PC-9 (cell line): Measurements from ENCODE around the gene FGF12. TPM values are rescaled to one million over a fixed set of nuclear protein-coding genes. Genes with fewer than 3 reads are reported as not detected.

Source experiments
- BruUV-seq: library from RNA; stranded (reverse); fragments of 400-500 nt; replicated peaks from 2 replicates; lab custom pipeline; 2021; lab: Mats Ljungman, UMichigan
- CTCF ChIA-PET: fragments of 300-600 bp; sonication (Branson Sonifier 250); formaldehyde crosslinking; loops from one replicate; lab custom pipeline; 2022; ENCODE audit warnings: antibody characterized with exemption; lab: Charles Lee
- POLR2A ChIA-PET: fragments of 300-600 bp; sonication (Branson Sonifier 250); formaldehyde crosslinking; loops from one replicate; lab custom pipeline; 2022; ENCODE audit warnings: antibody characterized with exemption; ENCODE audit not compliant: unreplicated experiment; lab: Charles Lee
- DNase-seq, 2 experiments: peaks; one replicate each; pipeline versions ENCODE4 v3.0.0 to v3.0.0-alpha.2; 2015 to 2022; ENCODE audit warnings: mixed read lengths in 1 of 2
- H2AFZ ChIP-seq: fragments of 200-600 bp; sonication (generic); 2 replicates; pipeline ENCODE4 v1.8.1; 2017; ENCODE audit warnings: antibody characterized with exemption
- H3F3A ChIP-seq: fragments of 200-600 bp; sonication (generic); 2 replicates; pipeline ENCODE4 v1.8.1; 2017; ENCODE audit warnings: antibody characterized with exemption, mild to moderate bottlenecking, low read depth; ENCODE audit not compliant: insufficient read depth
- H3K27ac ChIP-seq: fragments of 200-600 bp; sonication (generic); 2 replicates; pipeline ENCODE4 v1.6.1; 2016; ENCODE audit warnings: mixed run types
- H3K27me3 ChIP-seq: fragments of 200-600 bp; sonication (generic); 2 replicates; pipeline ENCODE4 v1.6.1; 2016; ENCODE audit warnings: low read depth, mixed run types; ENCODE audit not compliant: insufficient read depth
- H3K36me3 ChIP-seq: fragments of 200-600 bp; sonication (generic); 2 replicates; pipeline ENCODE4 v1.6.1; 2016; ENCODE audit warnings: low read depth, mixed run types
- H3K4me1 ChIP-seq: fragments of 200-600 bp; sonication (generic); replicated peaks from 2 replicates; pipeline ENCODE4 v1.6.1; 2016; ENCODE audit warnings: mixed run types; ENCODE audit not compliant: insufficient read depth
- H3K4me2 ChIP-seq: fragments of 200-600 bp; sonication (generic); 2 replicates; pipeline ENCODE4 v1.6.1; 2017; ENCODE audit warnings: mixed run types
- H3K4me3 ChIP-seq: fragments of 200-600 bp; sonication (generic); 2 replicates; pipeline ENCODE4 v1.6.1; 2016; ENCODE audit warnings: mixed run types
- H3K79me2 ChIP-seq: fragments of 200-600 bp; sonication (generic); 2 replicates; pipeline ENCODE4 v1.6.1; 2017; ENCODE audit warnings: low read depth, mixed run types
- H3K9me2 ChIP-seq: fragments of 200-600 bp; sonication (generic); 2 replicates; pipeline ENCODE4 v1.8.1; 2017; ENCODE audit warnings: mild to moderate bottlenecking; ENCODE audit not compliant: insufficient read depth
- H3K9me3 ChIP-seq: fragments of 200-600 bp; sonication (generic); 2 replicates; pipeline ENCODE4 v1.8.1; 2016; ENCODE audit warnings: low read depth; ENCODE audit not compliant: insufficient read depth
- H4K20me1 ChIP-seq: fragments of 200-600 bp; sonication (generic); 2 replicates; pipeline ENCODE4 v1.8.1; 2017; ENCODE audit not compliant: insufficient read depth
- CTCF ChIP-seq: fragments of 200-600 bp; sonication (generic); conservative IDR thresholded peaks from 2 replicates; pipeline ENCODE4 v1.6.1; 2017; ENCODE audit warnings: mixed run types, antibody characterized with exemption, mild to moderate bottlenecking, moderate library complexity
- EZH2 ChIP-seq: fragments of 200-600 bp; sonication (generic); IDR thresholded peaks from 2 replicates; pipeline ENCODE4 v1.8.0; 2017; ENCODE audit warnings: antibody characterized with exemption, low read depth
- intact Hi-C: fragments of 100-400 bp; cut with micrococcal nuclease; formaldehyde crosslinking; loops from one replicate; pipeline ENCODE4 v1.10.0; 2022; ENCODE audit not compliant: unreplicated experiment
- total RNA-seq: library from RNA; stranded (reverse); gene quantifications from 2 replicates; pipeline ENCODE4 v1.2.3, GENCODE V29; 2021

The FGF12 gene
- total RNA-seq, 1 experiment from 2014 or later, result 10.9 TPM

- ChIA-PET CTCF (no interaction called here), POLR2A (interaction anchor here (0.6 kb wide), 1 partner anchor 188 kb away, joined by 3 read pairs; no protein-coding TSS in a partner anchor)
- Histone ChIP-seq H3K36me3 (no peaks in the 10 kb centered on the region), H3K4me1 (no peaks in the 10 kb centered on the region), H3K27me3 (no peaks in the 10 kb centered on the region), H3K9me2 (no peaks in the 10 kb centered on the region), H4K20me1 (no peaks in the 10 kb centered on the region), H3K27ac (no peak overlapping the region), H2AFZ (no peak overlapping the region), H3K9me3 (no peaks in the 10 kb centered on the region), H3K79me2 (no peaks in the 10 kb centered on the region), H3K4me2 (no peak overlapping the region), H3F3A (no peaks in the 10 kb centered on the region), H3K4me3 (no peak overlapping the region)
- no TSS peak for BruUV-seq
- TF ChIP-seq EZH2, result no peak
- no peak for TF ChIP-seq CTCF
- DNase-seq, result no peak
- intact Hi-C loops, result no loop called here
These were observed 85.4 kb downstream of the FGF12 start for GRCh38 chr3:192641919-192642318.

- Histone ChIP-seq H3K27me3 (no peaks in the 10 kb centered on the region), H3K36me3 (no peaks in the 10 kb centered on the region), H4K20me1 (no peaks in the 10 kb centered on the region), H3K27ac (no peak overlapping the region), H3F3A (no peaks in the 10 kb centered on the region), H3K9me3 (no peaks in the 10 kb centered on the region), H3K4me1 (no peaks in the 10 kb centered on the region), H3K4me3 (no peak overlapping the region), H3K4me2 (no peak overlapping the region), H3K9me2 (no peaks in the 10 kb centered on the region), H3K79me2 (no peaks in the 10 kb centered on the region), H2AFZ (no peak overlapping the region)
- TF ChIP-seq EZH2 (no peak), CTCF (no peak)
- no peak for DNase-seq
- CTCF ChIA-PET, result no interaction called here
- BruUV-seq, result no TSS peak
- POLR2A ChIA-PET, result no interaction called here
- intact Hi-C loops, result no loop called here
These were observed 87.4 kb downstream of the FGF12 start for GRCh38 chr3:192639987-192640386.

- H2AFZ ChIP-seq, result no peak overlapping the region
- H3K9me2 ChIP-seq, result no peaks in the 10 kb centered on the region
- ChIA-PET POLR2A (no interaction called here), CTCF (no interaction called here)
- H4K20me1 ChIP-seq, result no peaks in the 10 kb centered on the region
- no peak for DNase-seq
- H3F3A ChIP-seq, result no peaks in the 10 kb centered on the region
- H3K9me3 ChIP-seq, result no peaks in the 10 kb centered on the region
- no peaks in the 10 kb centered on the region for H3K36me3 ChIP-seq
- no peak overlapping the region for H3K4me3 ChIP-seq
- H3K4me1 ChIP-seq, result no peaks in the 10 kb centered on the region
- TF ChIP-seq EZH2, result no peak
- TF ChIP-seq CTCF, result no peak
- no peak overlapping the region for H3K4me2 ChIP-seq
- BruUV-seq, result no TSS peak
- no peaks in the 10 kb centered on the region for H3K79me2 ChIP-seq
- H3K27me3 ChIP-seq, result no peaks in the 10 kb centered on the region
- no peak overlapping the region for H3K27ac ChIP-seq
- intact Hi-C loops, result no loop called here
These were observed 89.5 kb downstream of the FGF12 start for GRCh38 chr3:192637803-192638202.
